GM23338 (cell line): Measurements from ENCODE around the gene CCDC102A.

Experiments
- CREB1 ChIP-seq: fragments of 250-450 bp; sonication (Bioruptor Pico); IDR thresholded peaks from 2 replicates; pipeline ENCODE4 v1.5.0; 2020; ENCODE audit warnings: low read depth, mild to moderate bottlenecking, moderate library complexity
- CTCF ChIP-seq, 2 experiments: fragments of 200-600 bp in 1 of 2; sonication (generic) in 1 of 2; conservative IDR thresholded peaks; 2 replicates each; pipeline versions ENCODE4 v1.5.1 to v1.6.1; 2016 to 2017; ENCODE audit warnings: antibody characterized with exemption in 2 of 2, low read depth in 2 of 2, mild to moderate bottlenecking in 2 of 2, moderate library complexity in 1 of 2
- EZH2 ChIP-seq: fragments of 200-600 bp; sonication (generic); IDR thresholded peaks from one replicate; pipeline ENCODE4 v1.8.0; 2017; ENCODE audit warnings: antibody characterized with exemption, mild to moderate bottlenecking, low read depth; ENCODE audit not compliant: unreplicated experiment
- EZH2phosphoT487 ChIP-seq: fragments of 200-600 bp; sonication (generic); IDR thresholded peaks from one replicate; pipeline ENCODE4 v1.8.1; 2018; ENCODE audit warnings: antibody characterized with exemption; ENCODE audit not compliant: unreplicated experiment
- JUNB ChIP-seq: IDR thresholded peaks from one replicate; pipeline ENCODE4 v1.6.1; 2016; ENCODE audit warnings: antibody characterized with exemption; ENCODE audit not compliant: unreplicated experiment
- NANOG ChIP-seq: IDR thresholded peaks from 2 replicates; pipeline ENCODE4 v1.6.1; 2016; ENCODE audit warnings: antibody characterized with exemption, borderline replicate concordance
- POLR2AphosphoS5 ChIP-seq: IDR thresholded peaks from 2 replicates; pipeline ENCODE4 v1.6.1; 2016; ENCODE audit warnings: antibody characterized with exemption, low read depth
- STAT1 ChIP-seq: IDR thresholded peaks from one replicate; pipeline ENCODE4 v1.6.1; 2016; ENCODE audit warnings: antibody characterized with exemption; ENCODE audit not compliant: unreplicated experiment
- ZNF331 ChIP-seq: fragments of 250-450 bp; sonication (Bioruptor Pico); IDR thresholded peaks from 2 replicates; pipeline ENCODE4 v1.5.0; 2020; ENCODE audit warnings: low read depth, mild to moderate bottlenecking, moderate library complexity
- ZNF462 ChIP-seq: fragments of 250-450 bp; sonication (Bioruptor Pico); IDR thresholded peaks from 2 replicates; pipeline ENCODE4 v1.5.0; 2020; ENCODE audit warnings: mild to moderate bottlenecking, moderate library complexity
- TF ChIP-seq, protein P1 (sequence below): IDR thresholded peaks from one replicate; pipeline ENCODE4 v1.6.1; 2018; ENCODE audit warnings: antibody characterized with exemption; ENCODE audit not compliant: unreplicated experiment
- TF ChIP-seq, protein P2 (sequence below): IDR thresholded peaks from 2 replicates; pipeline ENCODE4 v1.6.1; 2016; ENCODE audit warnings: antibody characterized with exemption

- TF ChIP-seq CTCF (conservative IDR thresholded peaks at IDR 0.05; ENCODE audit: low read depth in 2 of 2) (no peak), EZH2 (no peak), POLR2AphosphoS5 (no peak), EZH2phosphoT487 (no peak), CREB1 (no peak), JUNB (no peak), NANOG (no peak), ZNF331 (CRISPR knock-in tag) (no peak), STAT1 (no peak), ZNF462 (CRISPR knock-in tag) (no peak)
- TF ChIP-seq, protein P1, sequence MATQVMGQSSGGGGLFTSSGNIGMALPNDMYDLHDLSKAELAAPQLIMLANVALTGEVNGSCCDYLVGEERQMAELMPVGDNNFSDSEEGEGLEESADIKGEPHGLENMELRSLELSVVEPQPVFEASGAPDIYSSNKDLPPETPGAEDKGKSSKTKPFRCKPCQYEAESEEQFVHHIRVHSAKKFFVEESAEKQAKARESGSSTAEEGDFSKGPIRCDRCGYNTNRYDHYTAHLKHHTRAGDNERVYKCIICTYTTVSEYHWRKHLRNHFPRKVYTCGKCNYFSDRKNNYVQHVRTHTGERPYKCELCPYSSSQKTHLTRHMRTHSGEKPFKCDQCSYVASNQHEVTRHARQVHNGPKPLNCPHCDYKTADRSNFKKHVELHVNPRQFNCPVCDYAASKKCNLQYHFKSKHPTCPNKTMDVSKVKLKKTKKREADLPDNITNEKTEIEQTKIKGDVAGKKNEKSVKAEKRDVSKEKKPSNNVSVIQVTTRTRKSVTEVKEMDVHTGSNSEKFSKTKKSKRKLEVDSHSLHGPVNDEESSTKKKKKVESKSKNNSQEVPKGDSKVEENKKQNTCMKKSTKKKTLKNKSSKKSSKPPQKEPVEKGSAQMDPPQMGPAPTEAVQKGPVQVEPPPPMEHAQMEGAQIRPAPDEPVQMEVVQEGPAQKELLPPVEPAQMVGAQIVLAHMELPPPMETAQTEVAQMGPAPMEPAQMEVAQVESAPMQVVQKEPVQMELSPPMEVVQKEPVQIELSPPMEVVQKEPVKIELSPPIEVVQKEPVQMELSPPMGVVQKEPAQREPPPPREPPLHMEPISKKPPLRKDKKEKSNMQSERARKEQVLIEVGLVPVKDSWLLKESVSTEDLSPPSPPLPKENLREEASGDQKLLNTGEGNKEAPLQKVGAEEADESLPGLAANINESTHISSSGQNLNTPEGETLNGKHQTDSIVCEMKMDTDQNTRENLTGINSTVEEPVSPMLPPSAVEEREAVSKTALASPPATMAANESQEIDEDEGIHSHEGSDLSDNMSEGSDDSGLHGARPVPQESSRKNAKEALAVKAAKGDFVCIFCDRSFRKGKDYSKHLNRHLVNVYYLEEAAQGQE: no peak
- TF ChIP-seq, protein P2, sequence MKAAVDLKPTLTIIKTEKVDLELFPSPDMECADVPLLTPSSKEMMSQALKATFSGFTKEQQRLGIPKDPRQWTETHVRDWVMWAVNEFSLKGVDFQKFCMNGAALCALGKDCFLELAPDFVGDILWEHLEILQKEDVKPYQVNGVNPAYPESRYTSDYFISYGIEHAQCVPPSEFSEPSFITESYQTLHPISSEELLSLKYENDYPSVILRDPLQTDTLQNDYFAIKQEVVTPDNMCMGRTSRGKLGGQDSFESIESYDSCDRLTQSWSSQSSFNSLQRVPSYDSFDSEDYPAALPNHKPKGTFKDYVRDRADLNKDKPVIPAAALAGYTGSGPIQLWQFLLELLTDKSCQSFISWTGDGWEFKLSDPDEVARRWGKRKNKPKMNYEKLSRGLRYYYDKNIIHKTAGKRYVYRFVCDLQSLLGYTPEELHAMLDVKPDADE: no peak
These were observed 38.3 kb downstream of the CCDC102A start for GRCh38 chr16:57498031-57498430.
